Measurements from ENCODE around the gene OASL.

DNA sequence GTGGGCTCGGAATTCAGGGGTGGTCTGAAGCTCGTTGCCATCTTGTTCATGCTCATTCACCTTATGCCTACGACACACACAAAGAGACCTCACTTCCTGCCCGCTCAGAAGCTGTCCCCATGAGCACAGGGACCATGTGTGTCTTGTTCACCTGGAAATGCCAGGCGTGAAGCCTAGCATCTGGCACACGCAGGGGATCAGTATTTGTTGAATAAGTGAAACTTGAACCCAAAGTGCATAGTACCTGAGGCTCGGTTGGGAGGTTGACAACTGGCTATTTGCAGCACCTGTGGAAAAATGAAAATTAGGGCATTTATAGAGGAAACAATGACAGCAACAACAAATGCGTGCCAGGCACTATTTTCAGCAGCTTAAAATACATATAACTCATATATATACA lies 28.2 kb downstream of the OASL start:
- TF ChIP-seq, protein P1, sequence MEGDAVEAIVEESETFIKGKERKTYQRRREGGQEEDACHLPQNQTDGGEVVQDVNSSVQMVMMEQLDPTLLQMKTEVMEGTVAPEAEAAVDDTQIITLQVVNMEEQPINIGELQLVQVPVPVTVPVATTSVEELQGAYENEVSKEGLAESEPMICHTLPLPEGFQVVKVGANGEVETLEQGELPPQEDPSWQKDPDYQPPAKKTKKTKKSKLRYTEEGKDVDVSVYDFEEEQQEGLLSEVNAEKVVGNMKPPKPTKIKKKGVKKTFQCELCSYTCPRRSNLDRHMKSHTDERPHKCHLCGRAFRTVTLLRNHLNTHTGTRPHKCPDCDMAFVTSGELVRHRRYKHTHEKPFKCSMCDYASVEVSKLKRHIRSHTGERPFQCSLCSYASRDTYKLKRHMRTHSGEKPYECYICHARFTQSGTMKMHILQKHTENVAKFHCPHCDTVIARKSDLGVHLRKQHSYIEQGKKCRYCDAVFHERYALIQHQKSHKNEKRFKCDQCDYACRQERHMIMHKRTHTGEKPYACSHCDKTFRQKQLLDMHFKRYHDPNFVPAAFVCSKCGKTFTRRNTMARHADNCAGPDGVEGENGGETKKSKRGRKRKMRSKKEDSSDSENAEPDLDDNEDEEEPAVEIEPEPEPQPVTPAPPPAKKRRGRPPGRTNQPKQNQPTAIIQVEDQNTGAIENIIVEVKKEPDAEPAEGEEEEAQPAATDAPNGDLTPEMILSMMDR (conservative IDR thresholded peaks at IDR 0.05; ENCODE audit: low read length): no peak
- TF ChIP-seq EZH2phosphoT487 (IDR thresholded peaks at IDR 0.05; ENCODE audit: borderline replicate concordance): no peak
